Measurements from ENCODE around the gene ACAP1.

Gene ACAP1

DNA sequence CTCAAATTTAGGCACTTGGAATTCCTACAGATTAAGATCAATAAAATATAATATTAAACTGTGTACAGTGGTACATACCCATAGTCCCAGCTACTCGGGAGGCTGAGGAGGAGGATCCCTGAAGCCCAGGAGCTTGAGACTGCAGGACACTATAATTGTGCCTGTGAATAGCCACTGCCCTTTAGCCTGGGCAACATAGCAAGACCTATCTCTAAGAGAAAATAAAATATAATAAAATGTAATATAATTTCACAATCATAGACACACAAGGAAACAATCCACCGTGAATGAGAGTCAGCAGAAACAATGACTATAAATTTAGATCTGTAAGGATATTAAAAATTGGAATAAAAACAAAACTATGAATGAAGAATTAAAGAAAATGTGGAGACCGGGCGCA lies 34.5 kb downstream of the ACAP1 start:
- Histone ChIP-seq H3K27ac (ENCODE audit: low read depth, low read length) (no peak overlapping the region), H4K20me1 (ENCODE audit: control insufficient read depth, insufficient read depth, low read depth, low read length) (no peaks in the 10 kb centered on the region), H3K27me3 (ENCODE audit: control insufficient read depth, low read length) (peaks cover 11% of the 10 kb centered on the region; the same call in 1 of the 2 replicates), H3K4me3 (ENCODE audit: low read length) (no peak overlapping the region), H3K4me1 (ENCODE audit: control insufficient read depth, low read length) (no peaks in the 10 kb centered on the region), H3K4me2 (ENCODE audit: low read length) (no peak overlapping the region), H3F3A (ENCODE audit: control insufficient read depth, insufficient read depth) (no peaks in the 10 kb centered on the region), H3K79me2 (ENCODE audit: control insufficient read depth, low read length) (no peaks in the 10 kb centered on the region), H3K36me3 (ENCODE audit: control insufficient read depth, low read length) (no peaks in the 10 kb centered on the region), H3K9me3 (ENCODE audit: control insufficient read depth, insufficient read depth, low read length) (no peaks in the 10 kb centered on the region), H3K9me2 (replicated peaks; ENCODE audit: control insufficient read depth, low read length) (no peaks in the 10 kb centered on the region)
- no peak for TF ChIP-seq EZH2phosphoT487 (IDR thresholded peaks at IDR 0.05; ENCODE audit: borderline replicate concordance, low read length)

DNA sequence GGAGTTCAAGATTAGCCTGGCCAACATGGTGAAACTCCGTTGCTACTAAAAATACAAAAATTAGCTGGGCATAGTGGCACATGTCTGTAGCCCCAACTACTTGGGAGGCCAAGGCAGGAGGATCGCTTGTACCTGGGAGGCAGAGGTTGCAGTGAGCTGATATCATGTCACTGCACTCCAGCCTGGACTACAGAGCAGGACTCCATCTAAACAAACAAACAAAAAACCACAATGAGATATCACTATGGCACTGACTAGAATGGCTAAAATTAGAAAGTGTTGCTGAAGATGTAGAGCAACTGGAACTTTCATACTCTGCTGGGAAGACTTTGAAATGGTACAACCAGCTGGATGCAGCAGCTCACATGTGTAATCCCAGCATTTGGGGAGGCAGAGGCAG lies 38.0 kb downstream of the ACAP1 start:
- no peaks in the 10 kb centered on the region for H4K20me1 ChIP-seq (ENCODE audit: control insufficient read depth, insufficient read depth, low read depth, low read length)
- peaks cover 3% of the 10 kb centered on the region for H3K9me3 ChIP-seq (ENCODE audit: control insufficient read depth, insufficient read depth, low read length)
- H3K27ac ChIP-seq (ENCODE audit: low read depth, low read length), result no peak overlapping the region
- H3K4me3 ChIP-seq (ENCODE audit: low read length), result no peak overlapping the region
- H3K9me2 ChIP-seq (replicated peaks; ENCODE audit: control insufficient read depth, low read length), result no peaks in the 10 kb centered on the region
- H3K4me1 ChIP-seq (ENCODE audit: control insufficient read depth, low read length), result no peaks in the 10 kb centered on the region
- H3K4me2 ChIP-seq (ENCODE audit: low read length), result no peak overlapping the region
- TF ChIP-seq EZH2phosphoT487 (IDR thresholded peaks at IDR 0.05; ENCODE audit: borderline replicate concordance, low read length), result no peak
- TF ChIP-seq, protein P1, sequence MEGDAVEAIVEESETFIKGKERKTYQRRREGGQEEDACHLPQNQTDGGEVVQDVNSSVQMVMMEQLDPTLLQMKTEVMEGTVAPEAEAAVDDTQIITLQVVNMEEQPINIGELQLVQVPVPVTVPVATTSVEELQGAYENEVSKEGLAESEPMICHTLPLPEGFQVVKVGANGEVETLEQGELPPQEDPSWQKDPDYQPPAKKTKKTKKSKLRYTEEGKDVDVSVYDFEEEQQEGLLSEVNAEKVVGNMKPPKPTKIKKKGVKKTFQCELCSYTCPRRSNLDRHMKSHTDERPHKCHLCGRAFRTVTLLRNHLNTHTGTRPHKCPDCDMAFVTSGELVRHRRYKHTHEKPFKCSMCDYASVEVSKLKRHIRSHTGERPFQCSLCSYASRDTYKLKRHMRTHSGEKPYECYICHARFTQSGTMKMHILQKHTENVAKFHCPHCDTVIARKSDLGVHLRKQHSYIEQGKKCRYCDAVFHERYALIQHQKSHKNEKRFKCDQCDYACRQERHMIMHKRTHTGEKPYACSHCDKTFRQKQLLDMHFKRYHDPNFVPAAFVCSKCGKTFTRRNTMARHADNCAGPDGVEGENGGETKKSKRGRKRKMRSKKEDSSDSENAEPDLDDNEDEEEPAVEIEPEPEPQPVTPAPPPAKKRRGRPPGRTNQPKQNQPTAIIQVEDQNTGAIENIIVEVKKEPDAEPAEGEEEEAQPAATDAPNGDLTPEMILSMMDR (IDR thresholded peaks at IDR 0.05; ENCODE audit: low read depth, low read length, poor library complexity, severe bottlenecking), result no peak
- peaks cover 11% of the 10 kb centered on the region; the same call in 1 of the 2 replicates for H3K27me3 ChIP-seq (ENCODE audit: control insufficient read depth, low read length)
- no peaks in the 10 kb centered on the region for H3F3A ChIP-seq (ENCODE audit: control insufficient read depth, insufficient read depth)
- H3K79me2 ChIP-seq (ENCODE audit: control insufficient read depth, low read length), result no peaks in the 10 kb centered on the region
- no peaks in the 10 kb centered on the region for H3K36me3 ChIP-seq (ENCODE audit: control insufficient read depth, low read length)

DNA sequence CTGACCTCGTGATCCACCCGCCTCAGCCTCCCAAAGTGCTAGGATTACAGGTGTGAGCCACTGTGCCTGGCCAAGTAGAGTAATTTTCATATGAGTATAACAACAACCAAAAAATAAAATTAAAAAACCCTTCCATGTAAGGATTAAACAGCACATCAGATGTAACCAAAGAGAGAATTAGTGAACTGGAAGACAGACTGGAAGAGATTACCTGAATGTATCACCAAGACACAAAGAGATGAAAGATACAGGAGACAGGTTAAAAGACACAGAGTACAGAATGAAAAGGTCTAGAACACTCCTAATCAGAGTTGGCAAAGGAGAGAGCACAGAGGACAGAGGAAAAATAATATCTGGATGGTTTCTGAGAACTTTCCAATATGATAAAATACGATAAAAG lies 42.8 kb downstream of the ACAP1 start:
- TF ChIP-seq, protein P1 (IDR thresholded peaks at IDR 0.05; ENCODE audit: low read depth, low read length, poor library complexity, severe bottlenecking), result no peak
- no peak for TF ChIP-seq EZH2phosphoT487 (IDR thresholded peaks at IDR 0.05; ENCODE audit: borderline replicate concordance, low read length)
- peaks cover 6% of the 10 kb centered on the region for H3K9me3 ChIP-seq (ENCODE audit: control insufficient read depth, insufficient read depth, low read length)
- no peaks in the 10 kb centered on the region for H3K9me2 ChIP-seq (replicated peaks; ENCODE audit: control insufficient read depth, low read length)
- no peak overlapping the region for H3K4me3 ChIP-seq (ENCODE audit: low read length)
- H3K27ac ChIP-seq (ENCODE audit: low read depth, low read length), result no peak overlapping the region
- peaks cover 8% of the 10 kb centered on the region for H3K4me1 ChIP-seq (ENCODE audit: control insufficient read depth, low read length)
- H3K4me2 ChIP-seq (ENCODE audit: low read length), result no peak overlapping the region
- H3K79me2 ChIP-seq (ENCODE audit: control insufficient read depth, low read length), result no peaks in the 10 kb centered on the region
- 0 out of 2 replicates have a peak, but pooled peaks cover 6% of the 10 kb centered on the region for H3K27me3 ChIP-seq (ENCODE audit: control insufficient read depth, low read length)
- no peaks in the 10 kb centered on the region for H3K36me3 ChIP-seq (ENCODE audit: control insufficient read depth, low read length)
- no peaks in the 10 kb centered on the region for H3F3A ChIP-seq (ENCODE audit: control insufficient read depth, insufficient read depth)
- no peaks in the 10 kb centered on the region for H4K20me1 ChIP-seq (ENCODE audit: control insufficient read depth, insufficient read depth, low read depth, low read length)

DNA sequence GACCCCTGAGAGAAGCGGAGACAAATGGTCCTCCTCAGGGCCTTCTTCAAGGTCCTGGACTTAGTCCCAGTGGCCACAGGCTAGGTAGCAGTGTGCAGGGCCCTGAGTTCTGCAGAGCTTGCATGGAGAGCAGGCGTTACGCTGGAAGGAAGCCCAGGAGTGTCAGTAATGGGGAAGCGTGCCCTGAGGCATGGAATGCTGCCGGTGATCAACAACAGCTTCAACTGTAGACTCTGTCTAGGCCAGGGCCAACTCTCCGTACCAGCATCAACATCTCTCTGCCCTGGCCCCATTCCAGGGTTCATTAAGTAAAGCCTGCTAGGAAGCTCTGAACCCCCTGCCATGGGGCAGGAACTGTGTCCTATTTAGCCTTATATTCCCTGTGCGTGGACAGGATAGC lies 44.0 kb downstream of the ACAP1 start:
- Histone ChIP-seq H3F3A (ENCODE audit: control insufficient read depth, insufficient read depth) (no peaks in the 10 kb centered on the region), H3K9me3 (ENCODE audit: control insufficient read depth, insufficient read depth, low read length) (peaks cover 6% of the 10 kb centered on the region), H4K20me1 (ENCODE audit: control insufficient read depth, insufficient read depth, low read depth, low read length) (no peaks in the 10 kb centered on the region), H3K27me3 (ENCODE audit: control insufficient read depth, low read length) (0 out of 2 replicates have a peak, but pooled peaks cover 6% of the 10 kb centered on the region), H3K79me2 (ENCODE audit: control insufficient read depth, low read length) (no peaks in the 10 kb centered on the region), H3K4me3 (ENCODE audit: low read length) (no peak overlapping the region), H3K4me1 (ENCODE audit: control insufficient read depth, low read length) (peaks cover 15% of the 10 kb centered on the region), H3K27ac (ENCODE audit: low read depth, low read length) (no peak overlapping the region), H3K4me2 (ENCODE audit: low read length) (no peak overlapping the region), H3K9me2 (replicated peaks; ENCODE audit: control insufficient read depth, low read length) (no peaks in the 10 kb centered on the region), H3K36me3 (ENCODE audit: control insufficient read depth, low read length) (no peaks in the 10 kb centered on the region)
- no peak for TF ChIP-seq EZH2phosphoT487 (IDR thresholded peaks at IDR 0.05; ENCODE audit: borderline replicate concordance, low read length)
- TF ChIP-seq, protein P1 (IDR thresholded peaks at IDR 0.05; ENCODE audit: low read depth, low read length, poor library complexity, severe bottlenecking), result no peak

Measured in DOHH2 (cell line).